Esophagus muscularis mucosa (tissue), 4 donors: ENCODE measurements around the gene BAG5. TPM values are rescaled to one million over a fixed set of nuclear protein-coding genes. Genes with fewer than 3 reads are reported as not detected.
"Not testable (repeated sequence)": the region's sequence is repeated elsewhere in the genome, so short reads cannot be mapped to it uniquely, and the experiment has no call there.

Experiments
- DNase-seq: peaks from one replicate; pipeline ENCODE4 v3.0.0-alpha.2; 2017; ENCODE audit errors: extremely low spot score
- H3K27ac ChIP-seq, 4 donors: fragments of 200-600 bp; sonication (generic); replicated peaks in 1 of 4; 1 replicate in 3 of 4; 2 replicates in 1 of 4; pipeline ENCODE4 v1.5.1; 2016 to 2019; ENCODE audit warnings: mild to moderate bottlenecking in 1 of 4
- H3K27me3 ChIP-seq, 4 donors: fragments of 200-600 bp; sonication (generic); one replicate each; pipeline versions ENCODE4 v1.5.1 to v1.6.0; 2016 to 2019
- H3K36me3 ChIP-seq, 4 donors: fragments of 200-600 bp; sonication (generic); one replicate each; pipeline ENCODE4 v1.5.1; 2016 to 2019
- H3K4me1 ChIP-seq, 4 donors: fragments of 200-600 bp; sonication (generic); one replicate each; pipeline ENCODE4 v1.5.1; 2016 to 2019
- H3K4me3 ChIP-seq, 4 donors: fragments of 200-600 bp; sonication (generic); 1 replicate in 2 of 4; 2 replicates in 2 of 4; pipeline ENCODE4 v1.5.1; 2016 to 2019; ENCODE audit warnings: mild to moderate bottlenecking in 4 of 4, moderate library complexity in 1 of 4
- H3K9me3 ChIP-seq, 4 donors: fragments of 200-600 bp; sonication (generic); 1 replicate in 3 of 4; 2 replicates in 1 of 4; pipeline ENCODE4 v1.5.1; 2016 to 2019
- CTCF ChIP-seq, 3 experiments: fragments of 200-600 bp in 2 of 3; fragments of 450-650 bp in 1 of 3; sonication (generic) in 2 of 3; IDR thresholded peaks; one replicate each; pipeline ENCODE4 v1.5.1; 2017 to 2019; ENCODE audit warnings: antibody characterized with exemption in 3 of 3, mild to moderate bottlenecking in 2 of 3, moderate library complexity in 1 of 3
- EP300 ChIP-seq: sonication (generic); formaldehyde crosslinking; IDR thresholded peaks from one replicate; pipeline ENCODE4 v1.6.1; 2017; ENCODE audit warnings: antibody characterized with exemption
- POLR2A ChIP-seq: fragments of 450-650 bp; IDR thresholded peaks from one replicate; pipeline ENCODE4 v1.6.1; 2017; ENCODE audit warnings: antibody characterized with exemption, moderate library complexity, mild to moderate bottlenecking, low read depth
- POLR2AphosphoS5 ChIP-seq, 2 donors: sonication (generic); formaldehyde crosslinking; IDR thresholded peaks; one replicate each; pipeline ENCODE4 v1.6.1; 2017; ENCODE audit warnings: antibody characterized with exemption in 2 of 2
- WGBS: methylation state at CpG from one replicate; pipeline ENCODE4 v1.1.5; 2018; 5-methylcytosine and 5-hydroxymethylcytosine counted together
- intact Hi-C: fragments of 100-400 bp; cut with DNase I; formaldehyde crosslinking; loops from one replicate; pipeline ENCODE4 v1.15.1; 2023
- total RNA-seq, 4 donors: library from RNA; depleted of rRNA; stranded (reverse); fragments of >200 nt; gene quantifications; one replicate each; pipeline versions ENCODE4 v1.1.0 to v1.2.1, GENCODE V29; 2016

Gene BAG5
- total RNA-seq, 4 donors from 2014 or later: 27.4 to 34.7 (median 28.3) TPM

GRCh38 chr14:103526247-103526913 is 36.1 kb downstream of the BAG5 start:
- H3K4me3 ChIP-seq: no peak overlapping the region
- H3K9me3 ChIP-seq: no peaks in the 10 kb centered on the region
- WGBS: 77% methylated on average over 8 of the region's 8 CpGs
- peak overlapping the region; percentile 20 to 97 (median 58) for H3K27ac ChIP-seq
- H3K36me3 ChIP-seq: peaks cover 0 to 14% (median 6%) of the 10 kb centered on the region in 4 donors
- TF ChIP-seq POLR2A (no peak), POLR2AphosphoS5 (IDR thresholded peaks at IDR 0.05) (no peak), CTCF (IDR thresholded peaks at IDR 0.05) (no peak), EP300 (no peak)
- H3K4me1 ChIP-seq: peaks cover 56 to 82% (median 74%) of the 10 kb centered on the region in 4 donors
- H3K27me3 ChIP-seq: peaks cover 0 to 9% (median 2%) of the 10 kb centered on the region in 4 donors
- no peak for DNase-seq
- intact Hi-C loops: no loop called here

DNA sequence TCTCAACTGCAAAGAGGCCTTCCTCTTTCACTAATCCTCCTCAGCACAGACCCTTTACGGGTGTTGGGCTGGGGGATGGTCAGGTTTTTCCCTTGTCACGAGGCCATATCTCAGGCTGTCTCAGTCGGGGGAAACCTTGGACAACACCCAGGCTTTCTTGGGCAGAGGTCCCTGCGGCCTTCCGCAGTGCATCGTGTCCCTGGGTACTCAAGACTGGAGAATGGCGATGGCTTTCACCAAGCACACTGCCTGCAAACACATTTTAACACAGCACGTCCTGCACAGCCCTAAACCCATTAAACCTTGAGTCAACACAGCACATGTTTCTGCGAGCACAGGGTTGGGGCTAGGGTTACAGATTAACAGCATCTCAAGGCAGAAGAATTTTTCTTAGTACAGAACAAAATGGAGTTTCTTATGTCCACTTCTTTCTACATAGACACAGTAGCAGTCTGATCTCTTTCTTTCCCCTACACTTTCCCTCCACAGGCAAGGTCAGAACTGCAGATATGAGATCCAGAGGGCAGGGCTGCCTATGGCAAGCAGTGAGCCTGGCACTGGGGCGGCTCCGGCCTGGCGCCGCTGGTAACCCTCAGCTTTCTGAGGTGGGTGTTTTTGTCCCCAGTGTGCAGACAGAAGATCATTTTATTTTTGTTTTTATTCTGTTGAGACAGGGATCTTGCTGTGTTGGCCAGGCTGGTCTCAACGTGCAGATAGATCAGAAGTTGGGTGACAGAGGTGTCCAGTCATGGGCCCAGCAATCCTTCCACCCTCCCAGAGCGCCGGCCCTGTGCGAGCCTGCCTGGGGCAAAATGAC is 36.8 kb downstream of the BAG5 start:
- H3K27ac ChIP-seq: peak overlapping the region in 3 of 4 donors; percentile 20 to 97 (median 94)
- H3K36me3 ChIP-seq, H3K4me3 ChIP-seq, DNase-seq, intact Hi-C loops, H3K27me3 ChIP-seq, H3K9me3 ChIP-seq: not testable (repeated sequence)
- H3K4me1 ChIP-seq: peaks cover 55 to 82% (median 74%) of the 10 kb centered on the region in 4 donors
- 83% methylated on average over 17 of the region's 17 CpGs for WGBS

DNA sequence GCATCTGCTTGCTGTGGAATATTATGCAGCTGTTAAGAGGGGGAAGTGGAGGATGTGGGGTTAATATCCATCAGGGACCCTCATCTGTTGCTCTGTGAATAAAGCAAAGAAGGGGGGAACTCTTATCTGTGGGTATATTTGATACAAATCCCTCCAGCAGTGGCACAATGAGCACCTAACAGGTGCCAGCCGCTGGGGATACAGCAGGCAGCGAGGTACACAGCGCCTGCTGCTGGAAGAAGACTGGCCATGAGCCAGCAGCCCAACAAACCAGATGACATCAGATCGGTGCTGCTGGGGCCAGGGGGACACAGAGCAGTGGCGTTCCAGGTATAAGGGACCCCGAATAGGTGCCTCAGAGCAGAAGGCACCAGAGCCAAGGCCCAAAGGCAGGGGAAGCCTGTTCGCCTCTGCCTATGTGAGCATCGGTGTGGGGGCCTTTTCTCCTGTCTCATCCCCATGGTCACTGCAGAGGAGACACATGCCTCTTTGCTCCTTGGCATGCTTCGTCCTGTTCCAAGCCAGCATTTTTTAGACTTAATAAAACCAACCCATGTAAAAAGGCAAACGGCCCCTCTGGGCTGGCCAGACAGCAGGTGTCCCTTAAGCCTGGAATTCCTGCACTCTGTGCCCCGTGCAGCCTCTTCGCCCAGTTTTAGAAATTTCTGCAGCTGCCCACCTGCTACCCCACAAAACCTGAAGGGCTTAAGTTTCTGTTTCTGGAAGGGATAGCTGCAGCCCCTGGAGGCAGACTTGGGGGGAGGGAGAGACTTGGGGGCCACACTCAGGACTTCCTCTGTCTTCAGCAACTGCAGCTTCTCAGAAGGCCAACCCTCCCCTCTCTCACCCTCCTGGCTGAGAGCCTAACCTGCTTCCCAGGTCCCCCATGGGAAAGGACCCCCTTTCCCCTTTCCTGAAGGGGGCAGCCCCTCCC is 38.2 kb downstream of the BAG5 start:
- no peak overlapping the region for H3K4me3 ChIP-seq
- intact Hi-C loops: no loop called here
- H3K4me1 ChIP-seq: peaks cover 56 to 82% (median 74%) of the 10 kb centered on the region in 4 donors
- H3K27me3 ChIP-seq: peaks cover 0 to 9% (median 4%) of the 10 kb centered on the region in 4 donors
- WGBS: 66% methylated on average over 8 of the region's 12 CpGs
- TF ChIP-seq CTCF (IDR thresholded peaks at IDR 0.05): no peak
- TF ChIP-seq EP300: no peak
- no peak for TF ChIP-seq POLR2AphosphoS5 (IDR thresholded peaks at IDR 0.05)
- TF ChIP-seq POLR2A: no peak
- H3K36me3 ChIP-seq: peaks cover 3 to 18% (median 11%) of the 10 kb centered on the region in 4 donors
- peak overlapping the region in 3 of 4 donors; percentile 11 to 97 (median 20) for H3K27ac ChIP-seq
- DNase-seq: no peak
- H3K9me3 ChIP-seq: no peaks in the 10 kb centered on the region

DNA sequence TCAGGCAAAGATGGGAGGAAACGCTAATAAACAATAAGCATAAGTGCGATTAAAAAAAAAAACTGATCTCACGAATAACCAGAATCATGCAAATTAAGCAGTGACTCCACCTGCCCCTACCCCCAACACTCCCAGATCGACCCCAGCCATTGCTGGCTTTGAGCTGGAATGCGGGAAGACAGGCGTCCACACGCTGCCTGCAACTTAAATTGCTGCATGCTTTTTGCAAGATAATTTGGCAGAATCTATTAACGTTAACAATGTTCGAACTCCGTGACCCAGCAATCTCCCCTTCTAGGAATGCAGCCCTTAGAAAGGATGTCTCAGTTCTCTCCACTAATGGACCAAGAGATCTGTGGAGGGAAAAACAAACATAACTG is 38.9 kb downstream of the BAG5 start:
- Histone ChIP-seq H3K36me3 (peaks cover 3 to 19% (median 12%) of the 10 kb centered on the region in 4 donors), H3K27me3 (peaks cover 0 to 9% (median 4%) of the 10 kb centered on the region in 4 donors), H3K27ac (peak overlapping the region; percentile 78 to 97 (median 96)), H3K4me3 (peak overlapping the region in 3 of 4 donors; percentile 80 to 88 (median 82)), H3K4me1 (peaks cover 62 to 84% (median 78%) of the 10 kb centered on the region in 4 donors), H3K9me3 (no peaks in the 10 kb centered on the region)
- DNase-seq: no peak
- intact Hi-C loops: no loop called here
- 60% methylated on average over 10 of the region's 10 CpGs for WGBS
- no peak for TF ChIP-seq POLR2A
